Natural killer cell (primary cell): Measurements from ENCODE around the gene TMEM273. TPM values are rescaled to one million over a fixed set of nuclear protein-coding genes. Genes with fewer than 3 reads are reported as not detected.
A peak's percentile ranks its signal among the peaks of the same experiment; 100 is the strongest.

ENCODE experiments used
- ATAC-seq, 3 donors: fragments of 150-1000 bp in 2 of 3; fragments of 200-7000 bp in 1 of 3; cut with Tn5 transposase; 1 replicate in 1 of 3; 2 replicates in 2 of 3; pipeline ENCODE4 v1.10.0; 2021; ENCODE audit warnings: mild to moderate bottlenecking in 2 of 3, moderate library complexity in 2 of 3
- DNase-seq, 2 donors: peaks; one replicate each; pipeline versions ENCODE4 v3.0.0 to v3.0.0-alpha.2; 2013 to 2021; ENCODE audit warnings: mixed read lengths in 1 of 2
- H3K27ac ChIP-seq: one replicate; pipeline ENCODE4 v1.5.1; 2013; ENCODE audit warnings: mild to moderate bottlenecking, low read length
- H3K27me3 ChIP-seq: one replicate; pipeline ENCODE4 v1.6.1; 2013; ENCODE audit warnings: low read length; ENCODE audit not compliant: control insufficient read depth, insufficient read depth
- H3K36me3 ChIP-seq: one replicate; pipeline ENCODE4 v1.6.1; 2013; ENCODE audit warnings: low read length; ENCODE audit not compliant: control insufficient read depth, insufficient read depth
- H3K4me1 ChIP-seq: one replicate; pipeline ENCODE4 v1.6.1; 2013; ENCODE audit warnings: low read length; ENCODE audit not compliant: control insufficient read depth, insufficient read depth
- H3K4me3 ChIP-seq: one replicate; pipeline ENCODE4 v1.5.1; 2013; ENCODE audit warnings: low read length
- H3K9me3 ChIP-seq: one replicate; pipeline ENCODE4 v1.6.1; 2013; ENCODE audit warnings: low read length; ENCODE audit not compliant: control insufficient read depth, insufficient read depth
- H3K27ac Mint-ChIP-seq, 2 donors: one replicate each; pipeline ENCODE4 v1.8.0; 2022; ENCODE audit warnings: mild to moderate bottlenecking in 2 of 2, mixed read lengths in 2 of 2, moderate library complexity in 1 of 2
- H3K27me3 Mint-ChIP-seq, 2 donors: one replicate each; pipeline ENCODE4 v1.8.0; 2022; ENCODE audit warnings: low read depth in 2 of 2, mixed read lengths in 2 of 2
- H3K36me3 Mint-ChIP-seq: one replicate; pipeline ENCODE4 v1.8.0; 2022; ENCODE audit warnings: mixed read lengths
- H3K4me1 Mint-ChIP-seq, 2 donors: one replicate each; pipeline ENCODE4 v1.8.0; 2022; ENCODE audit warnings: mixed read lengths in 2 of 2
- H3K4me3 Mint-ChIP-seq: one replicate; pipeline ENCODE4 v1.8.0; 2022; ENCODE audit warnings: mild to moderate bottlenecking, moderate library complexity, mixed read lengths
- H3K9me3 Mint-ChIP-seq, 2 donors: one replicate each; pipeline ENCODE4 v1.8.0; 2022; ENCODE audit warnings: mixed read lengths in 2 of 2
- CTCF ChIP-seq: fragments of 200-600 bp; IDR thresholded peaks from one replicate; pipeline ENCODE4 v1.8.0; 2022; ENCODE audit warnings: antibody characterized with exemption
- WGBS: methylation state at CpG from one replicate; pipeline ENCODE4 v1.1.7; 2013; ENCODE audit warnings: missing lambda C conversion rate; ENCODE audit not compliant: insufficient coverage; 5-methylcytosine and 5-hydroxymethylcytosine counted together
- intact Hi-C: fragments of 100-400 bp; cut with micrococcal nuclease; formaldehyde crosslinking; loops from one replicate; pipeline ENCODE4 v1.14.2; 2022
- total RNA-seq, 4 donors: library from RNA; stranded (reverse); fragments of 120-200 nt in 1 of 4; gene quantifications; one replicate each; pipeline versions ENCODE4 v1.2.3 to v1.2.4, GENCODE V29; 2013 to 2022

TMEM273 gene
- total RNA-seq, 3 donors from 2014 or later (not counting 1 experiment from before 2014, with no cell fraction given) = 11.6 to 46.3 (median 29.4) TPM

GRCh38 chr10:49212076-49212475 lies 23.9 kb upstream of the TMEM273 start:
- WGBS = 93% methylated on average over 1 of the region's 1 CpG
- Histone ChIP-seq H3K27ac (no peak overlapping the region), H3K36me3 (no peaks in the 10 kb centered on the region), H3K9me3 (no peaks in the 10 kb centered on the region), H3K4me3 (no peak overlapping the region), H3K4me1 (no peaks in the 10 kb centered on the region), H3K27me3 (no peaks in the 10 kb centered on the region)
- intact Hi-C loops = no loop called here
- H3K27ac Mint-ChIP-seq = no peak overlapping the region
- H3K4me3 Mint-ChIP-seq = peak overlapping the region; percentile 7
- no peaks in the 10 kb centered on the region for H3K9me3 Mint-ChIP-seq
- DNase-seq (no peak), ATAC-seq (no peak)
- no peaks in the 10 kb centered on the region for H3K27me3 Mint-ChIP-seq
- TF ChIP-seq CTCF = no peak
- peaks cover 24 to 38% of the 10 kb centered on the region in 2 donors for H3K4me1 Mint-ChIP-seq
- H3K36me3 Mint-ChIP-seq = no peaks in the 10 kb centered on the region

- no peak overlapping the region for H3K4me3 Mint-ChIP-seq
- no peak overlapping the region for H3K27ac Mint-ChIP-seq
- peaks cover 5 to 28% of the 10 kb centered on the region in 2 donors for H3K27me3 Mint-ChIP-seq
- H3K36me3 Mint-ChIP-seq = peaks cover 12% of the 10 kb centered on the region
- WGBS = 91% methylated on average over 2 of the region's 2 CpGs
- DNase-seq (no peak), ATAC-seq (no peak)
- Histone ChIP-seq H3K4me1 (no peaks in the 10 kb centered on the region), H3K27me3 (no peaks in the 10 kb centered on the region), H3K36me3 (no peaks in the 10 kb centered on the region), H3K9me3 (no peaks in the 10 kb centered on the region), H3K27ac (no peak overlapping the region), H3K4me3 (no peak overlapping the region)
- H3K4me1 Mint-ChIP-seq = peaks cover 23% of the 10 kb centered on the region in 2 donors
- TF ChIP-seq CTCF = no peak
- intact Hi-C loops = no loop called here
- H3K9me3 Mint-ChIP-seq = no peaks in the 10 kb centered on the region
Observed at GRCh38 chr10:49208996-49209395, 20.8 kb upstream of the TMEM273 start.

GRCh38 chr10:49207936-49208487 lies 19.8 kb upstream of the TMEM273 start:
- no peak for ATAC-seq
- 89% methylated on average over 9 of the region's 9 CpGs for WGBS
- Histone ChIP-seq H3K4me1 (no peaks in the 10 kb centered on the region), H3K9me3 (no peaks in the 10 kb centered on the region), H3K27ac (no peak overlapping the region), H3K4me3 (no peak overlapping the region), H3K27me3 (peaks cover 2% of the 10 kb centered on the region), H3K36me3 (no peaks in the 10 kb centered on the region)
- Mint-ChIP-seq H3K4me3 (no peak overlapping the region), H3K4me1 (peaks cover 17 to 22% of the 10 kb centered on the region in 2 donors), H3K27ac (no peak overlapping the region), H3K27me3 (peaks cover 12 to 37% of the 10 kb centered on the region in 2 donors), H3K36me3 (peaks cover 17% of the 10 kb centered on the region), H3K9me3 (no peaks in the 10 kb centered on the region)
- intact Hi-C loops = no loop called here
- no peak for DNase-seq
- no peak for TF ChIP-seq CTCF

- H3K4me1 ChIP-seq = no peaks in the 10 kb centered on the region
- no peak for TF ChIP-seq CTCF
- peaks cover 14 to 38% of the 10 kb centered on the region in 2 donors for H3K27me3 Mint-ChIP-seq
- no peaks in the 10 kb centered on the region for H3K36me3 ChIP-seq
- peaks cover 8 to 13% of the 10 kb centered on the region in 2 donors for H3K4me1 Mint-ChIP-seq
- no peaks in the 10 kb centered on the region for H3K9me3 ChIP-seq
- no peak overlapping the region for H3K27ac ChIP-seq
- no peak overlapping the region for H3K4me3 Mint-ChIP-seq
- DNase-seq (no peak), ATAC-seq (no peak)
- H3K27ac Mint-ChIP-seq = no peak overlapping the region
- no peaks in the 10 kb centered on the region for H3K9me3 Mint-ChIP-seq
- 85% methylated on average over 1 of the region's 3 CpGs for WGBS
- H3K36me3 Mint-ChIP-seq = peaks cover 17% of the 10 kb centered on the region
- intact Hi-C loops = no loop called here
- no peak overlapping the region for H3K4me3 ChIP-seq
- peaks cover 2% of the 10 kb centered on the region for H3K27me3 ChIP-seq
Observed at GRCh38 chr10:49207113-49207512, 18.9 kb upstream of the TMEM273 start.
